HG02759 (cell line): ENCODE measurements around the gene HFE.
"Not testable (repeated sequence)": the region's sequence is repeated elsewhere in the genome, so short reads cannot be mapped to it uniquely, and the experiment has no call there.

Experiments
- ATAC-seq: cut with Tn5 transposase; IDR thresholded peaks from one replicate; pipeline ENCODE4 v1.9.1; 2021; ENCODE audit warnings: mild to moderate bottlenecking, moderate library complexity; ENCODE audit not compliant: unreplicated experiment

Gene HFE

DNA sequence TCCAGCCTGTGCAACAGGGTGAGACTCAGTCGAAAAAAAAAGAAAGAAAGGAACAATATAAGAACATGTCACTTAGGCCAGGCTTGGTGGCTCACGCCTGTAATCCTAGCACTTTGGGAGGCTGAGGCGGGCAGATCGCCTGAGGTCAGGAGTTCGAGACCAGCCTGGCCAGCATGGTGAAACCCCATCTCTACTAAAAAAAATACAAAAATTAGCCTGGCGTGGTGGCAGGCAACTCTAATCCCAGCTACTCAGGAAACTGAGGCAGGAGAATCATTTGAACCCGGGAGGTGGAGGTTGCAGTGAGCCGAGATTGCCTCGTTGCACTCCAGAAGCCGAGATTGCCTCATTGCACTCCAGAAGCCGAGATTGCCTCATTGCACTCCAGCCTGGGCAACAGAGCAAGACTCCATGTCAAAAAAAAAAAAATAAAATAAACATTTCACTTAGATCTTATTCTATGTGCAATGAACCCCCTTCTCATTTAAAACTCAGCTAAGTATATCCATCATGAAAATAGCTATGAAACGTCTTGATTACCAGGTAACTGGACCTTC lies 28.7 kb upstream of the HFE start:
- ATAC-seq: not testable (repeated sequence)

DNA sequence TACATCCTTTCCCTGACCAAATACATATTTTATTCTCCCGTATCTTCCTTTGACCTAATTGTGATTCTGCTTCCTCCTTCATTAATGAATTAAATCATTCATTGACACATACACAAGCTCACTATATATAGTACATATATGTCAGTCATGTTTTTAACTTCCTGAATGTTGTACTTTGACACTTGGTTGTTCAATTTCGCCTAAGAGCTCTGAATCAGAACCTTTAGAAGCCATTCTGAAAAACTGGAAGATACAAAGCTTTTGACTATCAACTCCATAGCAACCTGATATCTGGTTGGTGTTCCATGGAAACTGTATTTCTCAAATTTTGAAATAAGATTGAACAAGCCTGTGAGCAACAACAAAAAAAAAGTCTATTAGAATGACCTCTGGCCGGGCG lies 27.3 kb upstream of the HFE start:
- no peak for ATAC-seq

DNA sequence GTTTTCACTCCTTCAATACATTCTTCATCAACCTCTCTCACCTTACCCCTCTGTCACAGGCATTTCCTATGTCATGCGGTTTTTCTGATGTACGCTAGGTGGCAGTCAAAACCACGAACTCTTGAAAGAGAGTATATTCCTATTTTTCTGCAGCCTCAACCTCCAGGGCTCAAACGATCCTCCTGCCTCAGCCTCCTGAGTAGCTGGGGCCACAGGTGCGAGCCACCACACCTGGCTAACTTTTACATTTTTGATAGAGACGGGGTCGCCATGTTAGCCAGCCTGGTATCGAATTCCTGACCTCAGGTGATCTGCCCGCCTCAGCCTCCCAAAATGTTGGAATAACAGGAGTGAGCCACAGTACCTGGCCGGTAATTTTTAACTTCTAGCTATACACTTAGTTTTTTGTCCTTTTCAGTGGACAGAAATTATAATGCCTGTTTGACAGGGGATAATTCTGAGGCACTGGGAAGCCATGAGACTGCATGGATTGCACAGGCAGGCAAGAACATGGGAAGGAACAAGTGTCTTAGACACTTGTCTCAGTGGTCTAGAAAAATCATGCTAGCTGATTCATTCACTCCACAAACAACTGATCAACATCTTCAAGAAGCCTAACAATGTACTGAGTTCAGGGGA lies 22.5 kb upstream of the HFE start:
- no peak for ATAC-seq

DNA sequence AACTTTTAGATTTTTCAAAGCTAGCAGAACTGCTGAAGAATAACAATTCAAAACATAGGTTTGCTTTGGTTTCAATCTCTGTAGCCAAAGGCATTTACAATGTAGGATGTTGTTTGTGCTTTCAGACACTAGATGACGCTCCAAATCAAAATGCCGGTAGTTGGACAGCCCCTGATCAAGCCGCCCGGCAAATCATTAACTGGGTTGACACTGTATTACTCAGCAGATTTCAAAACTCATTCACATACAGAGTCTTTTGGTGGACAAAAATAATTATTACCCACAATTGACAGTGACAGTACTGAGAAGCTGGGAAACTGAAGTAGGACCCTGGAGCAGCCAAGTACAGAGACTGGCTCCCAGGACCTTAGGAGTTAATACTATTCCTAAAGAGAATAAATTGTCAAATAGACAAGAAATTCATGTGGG lies 21.3 kb upstream of the HFE start:
- ATAC-seq: peak; percentile 94

DNA sequence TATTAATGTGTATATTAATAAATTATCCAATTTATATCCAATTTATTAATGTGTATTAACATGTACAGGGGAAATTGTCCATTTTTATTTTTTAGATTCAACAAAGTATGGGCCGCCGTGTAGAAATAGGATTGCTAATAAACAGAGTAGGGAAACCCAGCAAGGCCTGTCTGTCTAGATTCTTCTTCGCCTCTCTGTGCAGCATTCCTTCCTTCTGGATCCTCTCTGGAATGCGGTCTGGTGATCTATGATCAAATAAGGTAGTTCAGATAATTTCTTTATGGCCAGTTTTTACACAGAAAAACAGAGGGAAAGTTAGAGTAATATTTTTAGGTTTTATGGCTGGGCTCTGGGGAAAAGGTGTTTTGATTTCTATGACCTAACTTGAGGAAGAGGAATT lies 19.9 kb upstream of the HFE start:
- no peak for ATAC-seq

DNA sequence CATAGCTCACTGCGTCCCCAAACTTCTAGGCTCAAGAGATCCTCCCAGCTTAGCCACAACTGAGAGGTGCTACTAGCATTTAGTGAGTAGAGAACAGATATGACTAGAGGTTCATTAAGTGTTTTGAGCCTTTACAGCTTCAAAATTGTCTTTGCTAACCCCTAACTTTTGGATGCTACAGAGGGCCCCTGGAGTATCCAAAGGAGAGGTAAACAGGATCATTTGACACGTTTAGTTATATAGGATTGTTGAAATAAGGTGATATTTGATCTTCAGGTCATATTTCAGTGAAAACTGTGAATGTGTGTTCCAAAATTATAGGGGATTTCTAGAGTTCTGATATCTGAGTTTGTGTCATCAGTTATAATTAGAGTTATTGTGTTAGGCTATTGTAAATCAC lies 19.2 kb upstream of the HFE start:
- no peak for ATAC-seq

DNA sequence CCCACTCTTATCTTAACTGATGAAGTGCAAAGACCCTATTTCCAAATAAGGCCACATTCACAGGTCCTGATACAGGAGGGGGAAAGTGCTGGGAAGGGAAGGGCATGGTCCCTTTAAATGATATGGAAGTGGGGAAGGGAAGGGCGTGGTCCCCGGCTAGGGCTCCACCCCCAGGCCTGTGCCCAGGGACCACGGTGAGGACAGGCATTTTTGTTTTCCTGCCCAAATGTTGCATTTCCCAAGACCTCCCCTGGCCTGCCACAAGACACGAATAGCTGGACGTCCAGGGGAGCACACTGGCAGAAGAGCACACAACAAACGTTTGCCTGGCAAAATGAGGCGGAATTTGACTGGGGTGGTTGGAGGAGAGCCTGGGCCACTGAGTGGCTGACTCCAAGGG lies 16.1 kb upstream of the HFE start:
- no peak for ATAC-seq

DNA sequence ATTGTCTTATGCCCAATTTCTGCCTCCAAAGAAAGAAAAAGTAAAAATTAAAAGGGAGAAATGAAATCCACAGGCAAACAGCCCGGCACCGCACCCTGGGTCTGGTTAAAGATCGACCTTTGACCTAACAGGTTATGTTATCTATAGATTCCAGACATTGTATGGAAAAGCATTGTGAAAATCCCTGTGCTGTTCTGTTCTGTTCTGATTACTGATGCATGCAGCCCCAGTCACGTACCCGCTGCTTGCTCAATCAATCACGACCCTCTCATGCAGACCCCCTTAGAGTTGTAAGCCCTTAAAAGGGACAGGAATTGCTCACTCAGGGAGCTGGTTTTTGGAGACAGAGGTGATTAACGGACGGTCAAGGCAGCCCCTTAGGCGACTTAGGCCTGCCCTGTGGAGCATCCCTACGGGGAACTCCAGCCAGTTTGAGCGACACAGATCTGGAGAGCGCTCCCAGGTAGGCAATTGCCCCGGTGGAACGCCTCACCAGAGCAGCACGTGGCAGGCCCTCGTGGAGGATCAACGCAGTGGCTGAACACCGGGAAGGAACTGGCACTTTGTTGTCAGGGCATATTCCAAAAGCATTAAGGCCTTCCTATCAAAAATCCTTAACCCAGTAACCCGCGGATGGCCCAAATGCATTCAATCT lies 12.0 kb upstream of the HFE start:
- ATAC-seq: no peak

DNA sequence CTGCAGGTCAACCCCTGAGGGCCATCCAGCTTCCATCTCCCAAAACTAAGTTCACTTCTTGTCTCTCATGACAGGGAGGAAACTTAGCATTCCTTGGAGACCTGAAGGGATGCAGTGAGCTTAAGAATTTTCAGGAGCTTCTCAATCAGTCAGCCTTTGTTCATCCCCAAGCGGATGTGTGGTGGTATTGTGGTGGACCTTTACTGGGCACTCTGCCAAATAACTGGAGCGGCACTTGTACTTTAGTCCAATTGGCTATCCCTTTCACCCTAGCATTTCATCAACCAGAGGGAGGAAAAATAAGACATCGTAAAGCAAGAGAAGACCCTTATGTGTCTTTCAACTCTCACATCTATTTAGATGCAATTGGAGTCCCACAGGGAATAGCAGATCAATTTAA lies 9.2 kb upstream of the HFE start:
- ATAC-seq: not testable (repeated sequence)

DNA sequence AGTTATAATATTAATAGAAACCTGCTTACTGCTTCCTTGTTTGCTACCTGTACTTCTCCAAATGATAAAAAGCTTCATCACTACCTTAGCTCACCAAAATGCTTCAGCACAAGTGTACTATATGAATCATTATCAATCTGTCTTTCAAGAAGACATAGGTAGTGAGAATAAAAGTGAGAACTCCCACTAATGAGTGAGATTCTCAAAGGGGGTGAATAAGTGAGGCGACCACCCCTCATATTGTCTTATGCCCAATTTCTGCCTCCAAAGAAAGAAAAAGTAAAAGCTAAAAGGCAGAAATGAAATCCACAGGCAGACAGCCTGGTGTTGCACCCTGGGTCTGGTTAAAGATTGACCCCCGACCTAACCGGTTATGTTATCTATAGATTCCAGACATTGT lies 6.1 kb upstream of the HFE start:
- not testable (repeated sequence) for ATAC-seq

DNA sequence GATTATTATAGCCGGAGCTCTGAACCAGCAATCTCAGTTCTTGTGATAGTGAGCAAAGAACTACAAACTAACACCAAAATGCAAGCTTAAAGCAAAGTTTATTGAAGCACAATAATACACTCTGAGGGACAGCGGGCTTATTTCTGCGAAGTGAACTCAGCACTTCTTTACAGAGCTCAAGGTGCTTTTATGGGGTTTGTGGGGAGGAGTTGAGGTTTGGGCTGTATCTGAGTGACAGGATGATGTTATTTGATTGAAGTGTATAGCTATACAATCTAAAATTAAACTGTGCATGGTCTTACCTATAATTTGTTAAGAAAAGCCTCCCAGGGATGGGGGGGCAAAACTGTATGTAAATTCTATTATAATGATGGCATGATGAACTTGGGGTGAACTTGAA lies 1.0 kb upstream of the HFE start:
- no peak for ATAC-seq

DNA sequence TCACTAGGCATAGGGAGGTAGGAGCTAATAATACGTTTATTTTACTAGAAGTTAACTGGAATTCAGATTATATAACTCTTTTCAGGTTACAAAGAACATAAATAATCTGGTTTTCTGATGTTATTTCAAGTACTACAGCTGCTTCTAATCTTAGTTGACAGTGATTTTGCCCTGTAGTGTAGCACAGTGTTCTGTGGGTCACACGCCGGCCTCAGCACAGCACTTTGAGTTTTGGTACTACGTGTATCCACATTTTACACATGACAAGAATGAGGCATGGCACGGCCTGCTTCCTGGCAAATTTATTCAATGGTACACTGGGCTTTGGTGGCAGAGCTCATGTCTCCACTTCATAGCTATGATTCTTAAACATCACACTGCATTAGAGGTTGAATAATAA lies 1.1 kb downstream of the HFE start:
- ATAC-seq: no peak

DNA sequence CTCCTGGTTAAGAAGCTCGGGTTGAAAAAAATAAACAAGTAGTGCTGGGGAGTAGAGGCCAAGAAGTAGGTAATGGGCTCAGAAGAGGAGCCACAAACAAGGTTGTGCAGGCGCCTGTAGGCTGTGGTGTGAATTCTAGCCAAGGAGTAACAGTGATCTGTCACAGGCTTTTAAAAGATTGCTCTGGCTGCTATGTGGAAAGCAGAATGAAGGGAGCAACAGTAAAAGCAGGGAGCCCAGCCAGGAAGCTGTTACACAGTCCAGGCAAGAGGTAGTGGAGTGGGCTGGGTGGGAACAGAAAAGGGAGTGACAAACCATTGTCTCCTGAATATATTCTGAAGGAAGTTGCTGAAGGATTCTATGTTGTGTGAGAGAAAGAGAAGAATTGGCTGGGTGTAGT lies 2.0 kb downstream of the HFE start:
- ATAC-seq: no peak

DNA sequence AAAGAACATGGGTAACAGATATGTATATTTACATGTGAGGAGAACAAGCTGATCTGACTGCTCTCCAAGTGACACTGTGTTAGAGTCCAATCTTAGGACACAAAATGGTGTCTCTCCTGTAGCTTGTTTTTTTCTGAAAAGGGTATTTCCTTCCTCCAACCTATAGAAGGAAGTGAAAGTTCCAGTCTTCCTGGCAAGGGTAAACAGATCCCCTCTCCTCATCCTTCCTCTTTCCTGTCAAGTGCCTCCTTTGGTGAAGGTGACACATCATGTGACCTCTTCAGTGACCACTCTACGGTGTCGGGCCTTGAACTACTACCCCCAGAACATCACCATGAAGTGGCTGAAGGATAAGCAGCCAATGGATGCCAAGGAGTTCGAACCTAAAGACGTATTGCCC lies 5.2 kb downstream of the HFE start:
- ATAC-seq: no peak

DNA sequence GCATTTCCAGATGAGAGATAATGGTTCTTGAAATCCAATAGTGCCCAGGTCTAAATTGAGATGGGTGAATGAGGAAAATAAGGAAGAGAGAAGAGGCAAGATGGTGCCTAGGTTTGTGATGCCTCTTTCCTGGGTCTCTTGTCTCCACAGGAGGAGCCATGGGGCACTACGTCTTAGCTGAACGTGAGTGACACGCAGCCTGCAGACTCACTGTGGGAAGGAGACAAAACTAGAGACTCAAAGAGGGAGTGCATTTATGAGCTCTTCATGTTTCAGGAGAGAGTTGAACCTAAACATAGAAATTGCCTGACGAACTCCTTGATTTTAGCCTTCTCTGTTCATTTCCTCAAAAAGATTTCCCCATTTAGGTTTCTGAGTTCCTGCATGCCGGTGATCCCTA lies 6.8 kb downstream of the HFE start:
- ATAC-seq: no peak

DNA sequence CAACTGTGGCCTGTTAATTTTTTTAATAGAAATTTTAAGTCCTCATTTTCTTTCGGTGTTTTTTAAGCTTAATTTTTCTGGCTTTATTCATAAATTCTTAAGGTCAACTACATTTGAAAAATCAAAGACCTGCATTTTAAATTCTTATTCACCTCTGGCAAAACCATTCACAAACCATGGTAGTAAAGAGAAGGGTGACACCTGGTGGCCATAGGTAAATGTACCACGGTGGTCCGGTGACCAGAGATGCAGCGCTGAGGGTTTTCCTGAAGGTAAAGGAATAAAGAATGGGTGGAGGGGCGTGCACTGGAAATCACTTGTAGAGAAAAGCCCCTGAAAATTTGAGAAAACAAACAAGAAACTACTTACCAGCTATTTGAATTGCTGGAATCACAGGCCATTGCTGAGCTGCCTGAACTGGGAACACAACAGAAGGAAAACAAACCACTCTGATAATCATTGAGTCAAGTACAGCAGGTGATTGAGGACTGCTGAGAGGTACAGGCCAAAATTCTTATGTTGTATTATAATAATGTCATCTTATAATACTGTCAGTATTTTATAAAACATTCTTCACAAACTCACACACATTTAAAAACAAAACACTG lies 10.1 kb downstream of the HFE start:
- ATAC-seq: no peak

DNA sequence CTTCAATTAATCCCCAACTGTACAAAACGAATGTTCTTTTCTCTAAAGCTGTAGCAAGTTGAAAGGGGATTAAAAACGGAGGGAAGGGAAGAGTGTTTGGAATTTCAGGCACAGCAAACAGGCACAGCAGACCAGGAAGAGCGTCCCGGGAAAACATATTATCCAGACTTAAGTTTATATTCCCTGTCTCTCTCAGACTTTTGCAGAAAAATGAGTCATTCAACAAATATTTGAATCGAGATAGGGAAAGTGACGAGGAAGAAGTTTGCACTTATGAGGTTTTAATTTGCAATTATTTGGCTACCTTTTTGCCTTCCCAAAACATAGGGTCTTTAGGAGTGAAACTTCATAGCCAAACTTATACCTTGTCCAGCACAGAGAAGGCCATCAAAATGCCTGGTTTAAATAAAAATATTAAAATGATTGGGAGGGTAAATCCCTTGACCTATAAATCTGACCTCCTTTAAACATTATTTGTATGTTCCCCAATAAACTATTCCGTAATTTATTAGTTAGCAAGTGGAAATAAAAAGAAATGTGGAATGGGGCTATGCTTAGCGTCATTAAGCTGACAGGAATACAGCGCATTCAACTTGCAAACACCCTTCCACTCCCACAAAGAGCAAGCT lies 16.0 kb downstream of the HFE start:
- ATAC-seq: peak; percentile 74

DNA sequence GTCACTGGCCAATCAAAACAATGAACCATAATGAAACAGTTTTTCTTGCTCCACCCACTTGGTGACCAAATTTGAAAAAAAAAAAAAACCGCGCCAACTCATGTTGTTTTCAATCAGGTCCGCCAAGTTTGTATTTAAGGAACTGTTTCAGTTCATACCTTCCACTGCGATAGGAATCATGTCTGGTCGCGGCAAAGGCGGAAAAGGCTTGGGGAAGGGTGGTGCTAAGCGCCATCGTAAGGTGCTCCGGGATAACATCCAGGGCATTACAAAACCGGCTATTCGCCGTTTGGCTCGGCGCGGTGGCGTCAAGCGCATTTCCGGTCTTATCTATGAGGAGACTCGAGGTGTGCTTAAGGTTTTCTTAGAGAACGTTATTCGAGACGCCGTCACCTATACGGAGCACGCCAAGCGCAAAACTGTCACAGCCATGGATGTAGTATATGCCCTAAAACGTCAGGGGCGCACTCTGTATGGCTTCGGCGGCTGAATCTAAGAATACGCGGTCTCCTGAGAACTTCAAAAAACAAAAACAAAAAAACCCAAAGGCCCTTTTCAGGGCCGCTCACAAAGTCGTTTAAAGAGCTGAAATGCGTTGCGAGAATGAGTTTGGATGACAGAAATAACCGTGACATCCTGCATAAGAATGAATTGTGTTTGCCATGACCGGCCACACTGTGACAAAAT lies 16.7 kb downstream of the HFE start:
- peak; percentile 86 for ATAC-seq

DNA sequence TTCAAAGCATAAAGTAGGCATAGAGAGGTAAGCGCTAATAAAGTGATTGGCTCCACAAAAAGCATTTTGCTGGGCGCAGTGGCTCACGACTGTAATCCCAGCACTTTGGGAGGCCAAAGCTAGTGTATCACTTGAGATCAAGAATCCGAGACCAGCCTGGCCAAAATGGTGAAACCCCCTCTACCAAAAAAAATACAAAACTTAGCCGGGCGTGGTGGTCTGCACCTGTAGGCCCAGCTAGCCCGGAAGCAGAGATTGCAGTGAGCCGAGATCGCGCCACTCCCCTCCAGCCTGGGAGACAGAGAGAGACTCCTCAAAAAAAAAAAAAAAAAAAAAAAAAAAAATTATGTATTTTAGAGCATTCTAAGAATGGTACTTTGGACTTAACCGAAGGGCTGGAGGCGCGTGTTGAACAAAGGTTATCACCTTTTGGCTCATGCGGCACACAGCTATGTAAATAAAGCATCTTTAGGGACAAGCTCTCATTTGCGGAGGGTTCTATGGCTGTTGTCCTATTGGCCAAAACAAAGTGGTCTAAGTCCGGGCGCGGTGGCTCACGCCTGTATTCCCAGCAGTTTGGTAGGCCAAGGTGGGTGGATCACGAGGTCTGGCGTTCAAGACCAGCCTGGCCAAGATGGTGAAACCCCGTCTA lies 17.4 kb downstream of the HFE start:
- peak; percentile 7 for ATAC-seq

DNA sequence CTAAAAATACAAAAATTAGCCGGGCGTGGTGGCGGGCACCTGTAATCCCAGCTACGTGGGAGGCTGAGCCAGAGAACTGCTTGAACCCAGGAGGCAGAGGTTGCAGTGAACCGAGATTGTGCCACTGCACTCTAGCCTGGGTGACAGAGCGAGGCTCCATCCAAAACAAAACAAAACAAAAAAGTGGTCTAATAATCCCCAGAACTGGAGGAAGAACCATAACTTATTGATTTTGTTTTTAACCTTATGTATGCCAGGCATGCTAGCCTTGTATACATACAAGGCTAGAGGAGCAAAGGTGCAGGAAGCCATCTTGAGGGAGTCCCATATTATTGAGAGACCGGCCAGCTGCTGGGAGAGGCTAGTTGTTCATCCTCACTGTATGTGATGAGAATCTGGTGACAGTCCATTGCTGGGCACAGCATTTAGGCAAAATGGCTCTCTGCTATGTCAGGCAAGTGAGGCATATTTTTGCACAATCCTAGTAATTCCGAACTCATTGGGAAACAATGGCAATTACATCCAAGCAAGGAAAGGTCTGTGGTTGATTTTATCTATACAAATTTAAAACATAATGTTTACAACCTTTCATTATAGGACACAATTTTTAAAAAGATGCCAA lies 18.0 kb downstream of the HFE start:
- no peak for ATAC-seq
